DMS114 treated with DMSO at 0.1 percent for 48 hours (cell line): ENCODE measurements around the gene CTNNAL1.
A peak's percentile ranks its signal among the peaks of the same experiment; 100 is the strongest.
"Not testable (repeated sequence)": the region's sequence is repeated elsewhere in the genome, so short reads cannot be mapped to it uniquely, and the experiment has no call there.

Experiments used
- DNase-seq: peaks from one replicate; lab custom pipeline; 2025; ENCODE audit not compliant: unreplicated experiment; lab: John Stamatoyannopoulos, UW

Gene CTNNAL1

GRCh38 chr9:109012876-109013678, at the start of gene CTNNAL1:
TSS of gene CTNNAL1 (minus strand) at chr9:109013499. CDS start at chr9:109013442, 57 bp downstream.
- DNase-seq, result peak; percentile 57

- no peak for DNase-seq
Observed at GRCh38 chr9:109062543-109062942, 49.2 kb upstream of the CTNNAL1 start.

DNA sequence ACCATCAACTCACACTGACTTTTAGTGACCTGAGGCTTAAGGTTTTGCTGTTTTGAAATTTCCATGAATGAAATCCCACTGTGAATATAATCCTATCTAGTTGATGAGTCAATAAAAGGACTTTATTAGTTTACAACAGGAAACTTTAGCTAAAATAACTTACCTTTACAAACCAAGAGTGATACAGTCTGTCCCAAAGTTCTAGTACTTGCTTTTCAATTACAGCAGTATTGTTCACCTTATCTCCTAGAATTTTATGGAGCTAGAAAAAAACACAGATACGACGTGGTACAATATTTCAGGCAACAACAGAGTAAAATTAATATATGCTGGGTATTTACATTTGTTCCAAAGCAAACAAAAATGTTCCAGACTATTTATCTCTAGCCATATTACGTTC, 46.9 kb upstream of the CTNNAL1 start:
- no peak for DNase-seq

GRCh38 chr9:109053121-109053520, 39.8 kb upstream of the CTNNAL1 start:
- DNase-seq, result not testable (repeated sequence)

- no peak for DNase-seq
Observed at GRCh38 chr9:109052416-109052815, 39.1 kb upstream of the CTNNAL1 start.

DNA sequence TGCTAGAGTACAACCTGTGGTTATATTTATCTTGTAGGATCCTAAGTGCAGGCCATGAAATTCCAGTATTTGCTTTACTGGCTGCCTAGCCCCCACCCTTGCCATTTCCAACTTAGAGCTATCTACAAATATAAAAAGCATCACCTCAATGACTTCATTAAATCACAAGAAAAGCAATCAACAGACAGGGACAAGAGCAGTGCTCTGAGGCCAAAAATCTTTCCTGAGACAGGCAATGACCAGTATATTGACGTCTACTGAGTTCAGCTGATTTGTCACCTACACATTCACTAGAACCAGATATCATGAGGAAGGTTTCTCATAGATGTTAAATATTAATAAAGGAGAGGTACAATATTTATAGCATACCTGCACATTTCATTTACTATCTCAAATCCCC, 38.4 kb upstream of the CTNNAL1 start:
- DNase-seq, result no peak

DNA sequence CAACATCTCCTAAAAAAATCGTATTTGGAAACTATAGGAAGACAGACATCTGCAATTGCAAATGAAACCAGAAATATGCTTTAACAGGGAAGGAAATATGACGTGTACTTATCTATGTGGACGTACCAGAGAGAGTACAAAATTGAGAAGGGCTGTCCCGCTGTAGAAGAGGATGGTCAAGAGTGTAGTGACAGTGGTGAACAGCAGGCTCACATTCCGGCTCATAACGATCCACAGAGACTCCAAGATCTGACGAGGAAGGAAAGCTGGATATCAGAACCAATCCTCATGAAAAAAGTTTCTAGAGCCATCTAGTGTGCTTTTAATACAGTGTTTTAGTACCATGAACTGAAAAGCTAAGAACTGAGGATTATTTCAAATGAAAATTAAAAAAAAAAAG, 37.1 kb upstream of the CTNNAL1 start:
- no peak for DNase-seq

DNA sequence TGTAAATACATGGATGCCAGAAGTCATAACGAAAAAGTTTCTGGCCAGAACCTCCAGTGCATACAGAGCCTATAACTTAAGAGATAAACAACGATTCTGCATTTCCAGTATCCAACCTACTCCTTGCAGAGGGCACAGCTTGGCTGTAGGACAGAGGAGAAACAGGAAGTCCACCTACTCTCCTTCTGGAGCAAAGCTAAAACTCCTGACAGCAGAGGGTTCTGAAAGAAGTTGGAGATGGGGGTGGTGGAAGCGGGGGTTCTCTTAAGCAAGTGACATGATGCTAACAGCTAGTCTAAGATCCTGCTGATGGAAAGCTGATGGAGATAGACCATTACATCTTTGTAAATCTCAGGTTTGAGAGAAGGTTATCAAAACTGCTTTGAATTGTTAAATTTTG, 35.5 kb upstream of the CTNNAL1 start:
- no peak for DNase-seq

- DNase-seq, result no peak
Observed at GRCh38 chr9:109047259-109047658, 34.0 kb upstream of the CTNNAL1 start.

DNA sequence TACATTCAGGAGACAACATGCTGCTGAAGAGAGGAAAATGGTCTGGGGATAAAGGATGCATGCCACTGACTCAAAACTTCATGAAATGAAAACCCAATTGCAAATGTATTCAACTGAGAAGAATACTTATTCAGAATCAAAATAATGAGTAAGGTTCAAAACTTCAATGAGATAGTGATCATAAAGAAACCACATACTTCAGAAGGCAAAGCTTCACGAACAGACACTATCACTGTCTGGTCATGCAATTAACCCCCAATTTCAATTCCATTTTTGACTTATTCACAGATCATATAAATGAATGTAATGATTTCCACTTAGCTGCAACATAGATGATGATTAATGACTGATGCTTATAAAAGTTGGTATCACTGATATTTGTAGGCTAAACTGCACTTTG, 33.0 kb upstream of the CTNNAL1 start:
- DNase-seq, result no peak

- DNase-seq, result no peak
Observed at GRCh38 chr9:109043578-109043977, 30.3 kb upstream of the CTNNAL1 start.

DNA sequence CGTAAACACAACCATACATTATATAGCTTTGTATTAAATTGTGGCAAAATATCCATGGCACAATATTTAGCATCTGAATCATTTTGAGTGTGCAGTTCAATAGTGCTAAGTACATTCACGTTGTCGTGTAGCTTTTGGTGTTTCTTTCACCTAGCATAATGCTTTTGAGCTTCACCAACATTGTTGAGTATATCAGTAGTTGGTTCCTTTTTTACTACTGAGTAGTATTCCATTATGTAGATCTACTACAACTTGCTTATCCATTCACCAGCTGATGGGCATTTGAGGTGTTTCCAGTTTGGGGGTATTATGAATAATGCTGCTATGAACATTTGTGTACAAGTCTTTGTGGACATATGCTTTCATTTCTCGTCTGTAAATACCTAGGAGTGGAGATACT, 27.3 kb upstream of the CTNNAL1 start:
- DNase-seq, result no peak

GRCh38 chr9:109039539-109039938, 26.2 kb upstream of the CTNNAL1 start:
- no peak for DNase-seq

GRCh38 chr9:109037946-109038715, 24.8 kb upstream of the CTNNAL1 start:
- DNase-seq, result no peak

- DNase-seq, result no peak
Observed at GRCh38 chr9:109036744-109037680, 23.7 kb upstream of the CTNNAL1 start.

GRCh38 chr9:109035684-109036423, 22.6 kb upstream of the CTNNAL1 start:
- no peak for DNase-seq

DNA sequence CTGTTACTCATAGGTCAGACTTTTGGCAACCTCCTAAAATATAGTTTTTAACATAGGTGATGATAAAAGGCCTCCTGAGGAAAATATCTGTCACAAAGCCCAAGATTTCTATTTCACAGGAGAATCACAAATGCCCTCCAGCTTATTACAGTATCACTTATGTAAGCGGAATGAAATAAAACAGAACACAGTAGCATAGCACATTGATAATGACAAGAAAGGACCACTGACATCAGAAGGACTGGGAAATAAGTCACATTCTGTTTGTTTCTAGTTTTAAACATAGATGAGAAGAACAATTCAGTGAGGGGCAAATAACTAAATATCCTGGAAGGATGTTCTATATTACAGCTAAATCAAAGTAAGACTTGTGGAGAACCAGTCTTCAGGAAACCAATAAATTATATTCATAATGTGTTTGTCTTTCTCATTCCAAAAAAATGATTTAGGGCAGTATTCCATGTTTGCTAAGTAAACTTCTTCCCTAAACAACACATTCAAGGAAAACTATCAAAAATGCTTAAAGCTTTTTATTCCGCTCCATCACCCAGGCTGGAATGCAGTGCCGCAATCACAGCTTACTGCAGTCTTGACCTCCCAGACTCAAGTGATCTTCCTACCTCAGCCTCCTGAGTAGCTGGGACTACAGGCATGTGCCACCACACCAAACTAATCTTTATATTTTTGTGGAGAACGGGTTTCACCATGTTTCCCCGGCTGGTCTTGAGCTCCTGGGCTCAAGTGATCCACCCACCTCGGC, 20.8 kb upstream of the CTNNAL1 start:
- no peak for DNase-seq

DNA sequence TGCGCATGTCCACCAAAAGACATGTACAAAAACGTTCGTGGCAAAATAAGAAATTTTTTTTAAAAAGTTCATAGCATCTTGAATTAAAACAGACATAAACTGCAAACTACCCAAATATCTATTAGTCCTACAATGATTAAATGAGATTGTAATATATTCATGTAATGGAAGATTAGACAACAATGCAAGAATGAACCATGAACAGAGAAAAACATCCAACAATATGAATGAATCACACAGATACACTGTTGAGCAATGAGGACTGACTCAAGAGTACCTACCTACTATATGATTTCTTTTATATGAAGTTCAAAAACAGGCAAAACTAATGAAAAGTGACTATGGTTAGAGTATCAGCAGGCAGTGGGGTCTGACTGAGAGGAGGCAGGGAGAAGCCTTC, 17.9 kb upstream of the CTNNAL1 start:
- DNase-seq, result no peak

GRCh38 chr9:109030426-109030825, 17.1 kb upstream of the CTNNAL1 start:
- no peak for DNase-seq

GRCh38 chr9:109028457-109028856, 15.2 kb upstream of the CTNNAL1 start:
- DNase-seq, result no peak
